Cerebellar nuclear complex (tissue), 1 donor: ENCODE measurements around the gene CCDC138.

Experiments used
- DNase-seq, 2 experiments: peaks; one replicate each; lab custom pipeline; 2025; lab: John Stamatoyannopoulos, UW

The CCDC138 gene

DNA sequence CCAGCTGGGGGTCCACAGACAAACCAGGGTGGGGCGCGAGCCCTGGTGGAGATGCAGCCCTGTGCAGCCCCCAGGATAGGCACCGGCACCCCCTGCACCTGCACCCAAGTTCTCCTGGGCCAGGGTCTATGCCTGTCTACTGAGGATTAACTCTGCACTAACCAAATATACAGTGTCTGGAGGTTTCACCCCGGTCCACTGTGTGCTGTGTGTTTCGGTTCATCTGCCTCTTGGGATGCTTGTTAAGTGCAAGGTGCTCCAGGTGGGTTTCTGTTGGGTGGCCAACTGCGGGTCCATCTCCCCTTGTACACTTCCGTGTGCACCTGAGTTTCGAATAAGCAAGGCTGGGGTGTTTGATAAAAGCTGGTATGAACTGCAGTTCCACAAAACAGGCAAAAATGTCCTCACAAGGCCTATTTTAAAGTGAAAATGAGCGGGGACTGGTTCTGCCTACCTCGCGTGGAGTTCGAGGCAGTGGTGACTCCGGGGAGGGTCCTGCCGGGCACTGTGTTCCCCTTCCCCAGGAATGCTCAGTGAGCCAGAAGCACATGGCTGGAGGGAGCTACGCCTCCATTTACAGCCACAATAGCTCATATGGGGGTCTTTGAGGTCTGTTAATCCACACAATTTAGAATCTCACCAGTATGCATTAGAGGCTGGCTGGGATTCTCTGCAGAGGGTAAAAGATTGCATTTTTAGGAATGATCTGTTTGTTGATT is 131.7 kb downstream of the CCDC138 start:
- DNase-seq: no peak

DNA sequence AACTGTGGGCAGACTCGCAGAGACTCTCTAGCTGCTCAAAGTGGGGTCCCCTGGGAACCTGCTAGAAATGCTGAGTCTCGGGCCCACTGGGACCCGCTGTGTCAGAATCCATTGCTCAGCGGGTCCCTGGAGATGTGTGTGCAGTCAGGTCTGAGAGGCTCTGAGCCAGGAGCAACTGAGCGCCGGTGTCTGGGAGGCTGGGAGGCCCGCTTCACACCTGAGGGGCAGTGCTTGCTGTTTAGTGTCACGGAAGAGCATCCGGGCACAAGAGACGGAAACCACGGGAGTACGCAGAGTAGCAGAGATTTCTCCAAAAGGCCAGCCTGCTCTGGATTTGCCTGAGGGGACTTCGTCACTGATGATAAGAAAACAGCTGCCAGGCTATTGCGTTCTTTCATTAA is 132.4 kb downstream of the CCDC138 start:
- no peak for DNase-seq

- DNase-seq: no peak
Measured at GRCh38 chr2:108919571-108920373, 133.2 kb downstream of the CCDC138 start.

- no peak for DNase-seq
Measured at GRCh38 chr2:108920686-108921085, 134.1 kb downstream of the CCDC138 start.

GRCh38 chr2:108921096-108922030 is 134.8 kb downstream of the CCDC138 start:
- no peak for DNase-seq

- DNase-seq: no peak
Measured at GRCh38 chr2:108922141-108922915, 135.8 kb downstream of the CCDC138 start.

DNA sequence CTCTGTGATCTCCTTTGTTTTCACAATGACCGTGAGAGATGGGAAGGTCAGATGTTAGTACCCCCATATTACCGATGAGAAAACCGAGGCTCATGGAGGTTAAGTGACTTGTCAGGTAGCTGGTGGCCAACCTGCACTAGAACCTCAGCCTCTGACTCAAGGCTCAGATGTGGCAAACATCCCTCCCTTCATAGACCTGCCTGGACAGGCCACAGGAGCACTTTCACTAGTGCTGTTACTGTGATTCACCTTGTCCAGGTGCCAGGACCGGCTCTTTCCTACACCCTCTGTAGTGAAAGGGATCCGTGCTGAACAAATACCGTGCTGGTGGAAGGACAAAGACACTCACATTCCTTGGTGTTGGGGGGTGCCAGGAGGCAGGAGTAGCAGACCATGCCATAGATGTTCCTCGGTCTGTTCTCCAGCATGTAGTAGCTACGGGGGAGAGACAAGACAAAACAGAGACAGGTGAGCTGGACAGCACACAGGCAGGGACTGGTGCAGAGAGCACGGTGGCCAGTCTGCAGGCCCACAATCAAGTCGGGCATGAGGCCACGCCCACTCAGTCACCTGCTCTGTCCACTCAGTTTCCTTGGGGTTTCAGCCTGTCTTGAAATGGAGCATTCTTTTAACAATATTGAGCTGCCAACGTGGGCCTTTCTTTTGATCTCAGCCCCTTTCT is 136.6 kb downstream of the CCDC138 start:
- no peak for DNase-seq

DNA sequence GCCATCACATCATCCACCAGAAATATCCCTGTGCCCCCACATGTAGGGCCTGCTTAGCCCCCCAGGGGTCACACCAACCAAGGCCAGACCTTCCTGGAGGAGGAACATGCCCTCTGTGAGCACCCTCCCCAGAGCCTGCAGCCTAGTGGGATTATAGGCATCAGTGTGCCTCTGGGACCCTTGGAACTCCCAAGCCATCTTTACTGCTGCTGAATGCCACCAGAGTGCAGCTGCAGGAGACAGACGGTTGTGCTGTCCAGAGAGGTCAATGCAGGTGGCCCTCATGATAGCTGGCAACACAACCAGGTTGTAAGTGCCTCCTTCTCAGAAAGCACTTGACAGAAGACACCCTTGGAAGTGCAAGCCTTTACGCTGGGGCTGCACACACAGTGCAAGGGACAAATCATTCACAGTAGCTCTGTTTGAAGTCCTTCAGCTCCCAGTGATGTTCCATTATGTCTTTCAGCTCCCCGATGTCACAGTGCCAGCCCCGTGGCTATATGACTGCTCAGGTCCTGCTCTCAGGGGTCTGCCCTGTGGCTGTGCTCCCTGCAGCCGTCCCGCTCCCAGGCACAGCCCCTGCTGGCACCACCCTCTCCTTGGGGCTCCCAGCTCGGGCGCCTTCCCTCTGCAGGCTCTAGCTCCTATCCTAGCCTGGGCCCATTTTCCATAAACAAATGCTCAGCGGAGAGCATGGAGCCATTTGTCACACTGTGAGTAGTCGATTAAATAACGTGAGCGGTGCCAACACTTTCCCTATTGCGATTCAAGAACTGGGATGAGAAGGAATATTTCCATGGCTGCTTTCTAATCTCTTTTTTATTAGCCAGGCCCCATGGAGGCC is 137.4 kb downstream of the CCDC138 start:
- DNase-seq: no peak

- no peak for DNase-seq
Measured at GRCh38 chr2:108924580-108925251, 138.1 kb downstream of the CCDC138 start.

- DNase-seq: no peak
Measured at GRCh38 chr2:108925286-108925685, 138.7 kb downstream of the CCDC138 start.

DNA sequence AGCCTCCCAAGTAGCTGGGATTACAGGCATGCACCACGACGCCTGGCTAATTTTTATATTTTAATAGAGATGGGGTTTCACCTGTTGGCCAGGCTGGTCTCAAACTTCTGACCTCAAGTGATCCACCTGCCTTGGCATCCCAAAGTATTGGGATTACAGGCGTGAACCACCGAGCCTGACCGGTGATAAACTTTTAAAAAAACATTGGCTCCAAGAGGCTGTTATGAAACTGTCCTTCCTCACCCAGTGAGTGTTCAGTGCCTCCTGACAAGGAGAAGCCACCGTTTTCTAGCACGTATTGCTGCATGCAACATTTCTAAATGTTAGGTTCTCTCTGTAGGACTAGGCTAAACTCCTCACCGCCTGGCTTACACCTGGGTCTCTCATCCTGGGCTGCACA is 139.2 kb downstream of the CCDC138 start:
- no peak for DNase-seq
